NCI-H2227 treated with DMSO at 0.1 percent for 48 hours (cell line): Measurements from ENCODE around the gene PRICKLE1.

Source experiments
- DNase-seq: peaks from one replicate; lab custom pipeline; 2025; lab: John Stamatoyannopoulos, UW

The PRICKLE1 gene

GRCh38 chr12:42448841-42449240 is 140.7 kb downstream of the PRICKLE1 start:
- no peak for DNase-seq

- DNase-seq = no peak
Measured at GRCh38 chr12:42447371-42447786, 142.2 kb downstream of the PRICKLE1 start.

GRCh38 chr12:42446761-42447160 is 142.8 kb downstream of the PRICKLE1 start:
- DNase-seq = no peak

- DNase-seq = no peak
Measured at GRCh38 chr12:42445891-42446290, 143.7 kb downstream of the PRICKLE1 start.

DNA sequence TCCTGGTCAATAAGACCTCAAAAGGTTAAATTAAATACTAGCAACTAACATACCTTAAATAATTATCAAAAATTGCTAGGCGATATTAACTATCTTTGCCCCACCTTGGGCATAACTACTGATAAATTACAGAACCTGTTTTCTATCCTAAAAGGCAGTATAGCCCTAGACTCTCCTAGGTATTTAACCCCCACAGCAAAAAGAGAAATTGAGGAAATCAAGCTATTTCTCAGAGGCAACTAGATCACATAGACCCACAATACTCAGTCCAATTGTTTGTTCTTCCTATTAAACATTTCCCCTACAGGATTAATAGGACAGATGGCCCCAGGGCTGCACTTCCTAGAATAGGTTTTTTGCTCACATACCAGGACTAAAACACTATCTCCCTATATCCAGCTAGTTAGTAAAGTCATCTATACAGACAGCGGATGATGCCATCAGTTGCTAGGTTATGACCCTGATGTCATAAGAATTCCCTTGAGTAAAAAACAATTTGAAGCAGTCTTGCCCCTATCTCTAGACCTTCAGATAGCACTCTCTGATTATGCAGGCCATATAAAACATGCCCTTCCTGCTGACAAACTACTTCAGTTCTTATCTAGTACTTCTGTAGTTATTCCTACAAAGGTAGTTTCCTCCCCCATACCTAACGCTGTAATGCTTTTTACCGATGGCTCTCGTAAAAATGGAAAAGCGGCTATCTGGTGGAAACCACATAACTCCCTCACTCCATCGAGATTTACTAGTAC is 145.2 kb downstream of the PRICKLE1 start:
- no peak for DNase-seq

GRCh38 chr12:42442888-42443287 is 146.7 kb downstream of the PRICKLE1 start:
- no peak for DNase-seq

- no peak for DNase-seq
Measured at GRCh38 chr12:42442311-42442759, 147.2 kb downstream of the PRICKLE1 start.

GRCh38 chr12:42440608-42441007 is 148.9 kb downstream of the PRICKLE1 start:
- no peak for DNase-seq

GRCh38 chr12:42432517-42433140 is 156.9 kb downstream of the PRICKLE1 start:
- DNase-seq = no peak

- DNase-seq = no peak
Measured at GRCh38 chr12:42428850-42429249, 160.7 kb downstream of the PRICKLE1 start.

DNA sequence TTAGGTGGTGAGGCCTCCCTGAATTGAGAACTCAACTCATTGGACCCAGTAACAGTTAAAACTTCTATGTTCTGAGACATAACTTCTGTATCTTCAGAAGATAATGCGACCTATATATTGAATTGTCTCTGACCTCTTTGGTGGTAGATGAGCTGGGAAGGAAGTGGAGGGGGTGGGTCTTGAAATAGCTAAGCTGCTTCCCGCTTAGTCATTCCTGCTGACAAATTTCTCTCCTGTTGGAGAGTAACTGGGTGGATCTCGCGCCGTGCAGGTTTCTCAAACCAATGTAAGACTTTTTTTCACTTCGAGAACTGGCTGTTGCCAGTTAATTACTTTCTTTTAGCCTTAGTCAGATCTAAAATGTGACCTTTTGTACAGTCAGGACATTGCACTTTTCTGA is 162.8 kb downstream of the PRICKLE1 start:
- DNase-seq = no peak

DNA sequence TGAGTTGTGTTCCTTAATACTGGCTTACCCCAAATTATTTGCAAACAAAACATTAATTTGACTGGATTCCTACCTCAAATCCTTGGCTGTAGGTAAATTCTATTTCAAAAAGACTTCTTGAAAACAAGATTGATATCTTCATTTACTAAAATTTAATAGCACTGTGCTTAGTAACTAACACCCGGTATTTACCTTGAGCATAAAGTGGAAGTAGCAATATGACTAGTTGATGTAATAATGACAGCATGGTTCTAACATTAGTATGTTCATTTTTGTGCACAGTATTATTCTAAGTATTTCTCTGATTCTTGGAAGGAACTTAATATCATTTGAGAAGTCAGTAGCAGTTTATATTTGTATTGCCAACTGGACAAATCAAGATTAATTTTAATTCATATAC is 166.8 kb downstream of the PRICKLE1 start:
- DNase-seq = no peak

DNA sequence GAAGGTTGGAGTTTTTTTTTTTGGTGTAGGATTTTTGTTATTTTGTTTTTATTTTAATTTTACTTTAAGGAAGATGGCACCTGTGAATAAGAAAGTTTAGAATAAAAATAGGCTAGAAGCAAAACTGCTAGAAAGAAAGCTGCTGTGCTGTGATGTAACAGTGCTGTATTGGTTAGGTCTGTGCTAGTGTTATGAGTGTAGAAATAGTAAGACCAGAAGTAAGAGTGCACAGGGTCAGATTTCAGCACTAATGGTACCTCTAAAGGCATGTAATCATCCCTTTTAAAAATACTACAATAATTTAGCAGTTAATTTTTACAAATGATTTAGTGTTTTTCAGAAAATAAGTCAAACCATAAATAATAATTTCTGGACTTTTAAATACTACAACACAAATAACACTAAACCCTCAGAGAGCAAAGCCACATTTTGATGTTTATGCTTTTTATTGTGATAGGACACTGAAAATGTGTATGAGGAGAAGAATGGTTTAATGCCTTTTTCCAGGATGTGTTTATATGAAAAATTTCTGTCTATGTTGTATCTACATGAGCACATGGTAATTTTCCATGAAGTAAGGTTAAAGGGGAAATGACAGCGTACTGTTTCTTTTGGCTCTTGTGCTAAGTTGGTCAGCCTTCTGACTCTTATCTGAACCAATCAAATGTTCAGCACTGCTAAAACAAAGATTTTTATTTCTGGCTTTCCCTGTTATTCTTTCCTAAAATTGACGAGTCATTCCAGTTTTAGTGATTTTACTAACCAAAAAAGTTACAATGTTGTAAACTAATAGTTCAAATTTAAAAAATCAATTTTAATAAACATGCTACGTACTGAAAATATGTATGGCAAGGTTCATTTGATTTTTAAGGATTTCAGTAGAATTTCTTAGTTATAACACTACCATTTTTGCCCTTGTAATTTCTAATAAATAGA is 167.4 kb downstream of the PRICKLE1 start:
- DNase-seq = no peak

GRCh38 chr12:42420395-42420794 is 169.2 kb downstream of the PRICKLE1 start:
- DNase-seq = no peak

- no peak for DNase-seq
Measured at GRCh38 chr12:42410340-42410739, 179.2 kb downstream of the PRICKLE1 start.

- no peak for DNase-seq
Measured at GRCh38 chr12:42409471-42409870, 180.1 kb downstream of the PRICKLE1 start.

GRCh38 chr12:42407306-42407705 is 182.2 kb downstream of the PRICKLE1 start:
- DNase-seq = no peak
